ENCODE data around the gene MYOZ2.

The MYOZ2 gene

DNA sequence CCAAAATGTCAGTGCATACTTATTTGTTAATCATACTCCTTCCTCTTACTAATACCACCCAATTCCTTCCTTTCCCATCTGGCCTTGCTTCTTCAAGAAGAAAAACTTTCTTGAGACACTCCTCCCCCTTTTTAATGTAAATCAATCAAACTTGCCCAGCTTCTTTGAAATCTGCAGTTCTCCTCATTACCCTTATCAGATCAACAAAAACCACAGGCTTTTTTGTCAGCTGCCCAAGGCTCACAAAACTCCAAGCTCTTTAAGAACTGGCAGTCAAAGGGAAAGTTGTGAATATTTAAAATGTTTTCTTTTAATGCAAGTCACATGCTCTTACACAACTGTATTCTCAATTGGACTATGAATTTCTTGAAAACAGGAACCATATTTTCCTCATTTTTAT lies 11.3 kb upstream of the MYOZ2 start (continued):
- TF ChIP-seq, protein P1, sequence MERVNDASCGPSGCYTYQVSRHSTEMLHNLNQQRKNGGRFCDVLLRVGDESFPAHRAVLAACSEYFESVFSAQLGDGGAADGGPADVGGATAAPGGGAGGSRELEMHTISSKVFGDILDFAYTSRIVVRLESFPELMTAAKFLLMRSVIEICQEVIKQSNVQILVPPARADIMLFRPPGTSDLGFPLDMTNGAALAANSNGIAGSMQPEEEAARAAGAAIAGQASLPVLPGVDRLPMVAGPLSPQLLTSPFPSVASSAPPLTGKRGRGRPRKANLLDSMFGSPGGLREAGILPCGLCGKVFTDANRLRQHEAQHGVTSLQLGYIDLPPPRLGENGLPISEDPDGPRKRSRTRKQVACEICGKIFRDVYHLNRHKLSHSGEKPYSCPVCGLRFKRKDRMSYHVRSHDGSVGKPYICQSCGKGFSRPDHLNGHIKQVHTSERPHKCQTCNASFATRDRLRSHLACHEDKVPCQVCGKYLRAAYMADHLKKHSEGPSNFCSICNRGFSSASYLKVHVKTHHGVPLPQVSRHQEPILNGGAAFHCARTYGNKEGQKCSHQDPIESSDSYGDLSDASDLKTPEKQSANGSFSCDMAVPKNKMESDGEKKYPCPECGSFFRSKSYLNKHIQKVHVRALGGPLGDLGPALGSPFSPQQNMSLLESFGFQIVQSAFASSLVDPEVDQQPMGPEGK (tag by site-specific recombination; IDR thresholded peaks at IDR 0.05), result no peak
- TF ChIP-seq ZSCAN16 (tag by site-specific recombination; IDR thresholded peaks at IDR 0.05), result peak; percentile 66; the same call in 1 of the 2 replicates
- TF ChIP-seq, protein P2, sequence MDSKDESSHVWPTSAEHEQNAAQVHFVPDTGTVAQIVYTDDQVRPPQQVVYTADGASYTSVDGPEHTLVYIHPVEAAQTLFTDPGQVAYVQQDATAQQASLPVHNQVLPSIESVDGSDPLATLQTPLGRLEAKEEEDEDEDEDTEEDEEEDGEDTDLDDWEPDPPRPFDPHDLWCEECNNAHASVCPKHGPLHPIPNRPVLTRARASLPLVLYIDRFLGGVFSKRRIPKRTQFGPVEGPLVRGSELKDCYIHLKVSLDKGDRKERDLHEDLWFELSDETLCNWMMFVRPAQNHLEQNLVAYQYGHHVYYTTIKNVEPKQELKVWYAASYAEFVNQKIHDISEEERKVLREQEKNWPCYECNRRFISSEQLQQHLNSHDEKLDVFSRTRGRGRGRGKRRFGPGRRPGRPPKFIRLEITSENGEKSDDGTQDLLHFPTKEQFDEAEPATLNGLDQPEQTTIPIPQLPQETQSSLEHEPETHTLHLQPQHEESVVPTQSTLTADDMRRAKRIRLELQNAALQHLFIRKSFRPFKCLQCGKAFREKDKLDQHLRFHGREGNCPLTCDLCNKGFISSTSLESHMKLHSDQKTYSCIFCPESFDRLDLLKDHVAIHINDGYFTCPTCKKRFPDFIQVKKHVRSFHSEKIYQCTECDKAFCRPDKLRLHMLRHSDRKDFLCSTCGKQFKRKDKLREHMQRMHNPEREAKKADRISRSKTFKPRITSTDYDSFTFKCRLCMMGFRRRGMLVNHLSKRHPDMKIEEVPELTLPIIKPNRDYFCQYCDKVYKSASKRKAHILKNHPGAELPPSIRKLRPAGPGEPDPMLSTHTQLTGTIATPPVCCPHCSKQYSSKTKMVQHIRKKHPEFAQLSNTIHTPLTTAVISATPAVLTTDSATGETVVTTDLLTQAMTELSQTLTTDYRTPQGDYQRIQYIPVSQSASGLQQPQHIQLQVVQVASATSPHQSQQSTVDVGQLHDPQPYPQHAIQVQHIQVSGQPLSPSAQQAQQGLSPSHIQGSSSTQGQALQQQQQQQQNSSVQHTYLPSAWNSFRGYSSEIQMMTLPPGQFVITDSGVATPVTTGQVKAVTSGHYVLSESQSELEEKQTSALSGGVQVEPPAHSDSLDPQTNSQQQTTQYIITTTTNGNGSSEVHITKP (tag by site-specific recombination; IDR thresholded peaks at IDR 0.05), result no peak
- TF ChIP-seq, protein P3, sequence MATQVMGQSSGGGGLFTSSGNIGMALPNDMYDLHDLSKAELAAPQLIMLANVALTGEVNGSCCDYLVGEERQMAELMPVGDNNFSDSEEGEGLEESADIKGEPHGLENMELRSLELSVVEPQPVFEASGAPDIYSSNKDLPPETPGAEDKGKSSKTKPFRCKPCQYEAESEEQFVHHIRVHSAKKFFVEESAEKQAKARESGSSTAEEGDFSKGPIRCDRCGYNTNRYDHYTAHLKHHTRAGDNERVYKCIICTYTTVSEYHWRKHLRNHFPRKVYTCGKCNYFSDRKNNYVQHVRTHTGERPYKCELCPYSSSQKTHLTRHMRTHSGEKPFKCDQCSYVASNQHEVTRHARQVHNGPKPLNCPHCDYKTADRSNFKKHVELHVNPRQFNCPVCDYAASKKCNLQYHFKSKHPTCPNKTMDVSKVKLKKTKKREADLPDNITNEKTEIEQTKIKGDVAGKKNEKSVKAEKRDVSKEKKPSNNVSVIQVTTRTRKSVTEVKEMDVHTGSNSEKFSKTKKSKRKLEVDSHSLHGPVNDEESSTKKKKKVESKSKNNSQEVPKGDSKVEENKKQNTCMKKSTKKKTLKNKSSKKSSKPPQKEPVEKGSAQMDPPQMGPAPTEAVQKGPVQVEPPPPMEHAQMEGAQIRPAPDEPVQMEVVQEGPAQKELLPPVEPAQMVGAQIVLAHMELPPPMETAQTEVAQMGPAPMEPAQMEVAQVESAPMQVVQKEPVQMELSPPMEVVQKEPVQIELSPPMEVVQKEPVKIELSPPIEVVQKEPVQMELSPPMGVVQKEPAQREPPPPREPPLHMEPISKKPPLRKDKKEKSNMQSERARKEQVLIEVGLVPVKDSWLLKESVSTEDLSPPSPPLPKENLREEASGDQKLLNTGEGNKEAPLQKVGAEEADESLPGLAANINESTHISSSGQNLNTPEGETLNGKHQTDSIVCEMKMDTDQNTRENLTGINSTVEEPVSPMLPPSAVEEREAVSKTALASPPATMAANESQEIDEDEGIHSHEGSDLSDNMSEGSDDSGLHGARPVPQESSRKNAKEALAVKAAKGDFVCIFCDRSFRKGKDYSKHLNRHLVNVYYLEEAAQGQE (tag by site-specific recombination; IDR thresholded peaks at IDR 0.05), result no peak
- peak; percentile 83 for TF ChIP-seq ZNF549 (tag by site-specific recombination; IDR thresholded peaks at IDR 0.05)
- no peak for TF ChIP-seq ZNF175 (tag by site-specific recombination; IDR thresholded peaks at IDR 0.05)
- TF ChIP-seq GLIS1 (tag by site-specific recombination; IDR thresholded peaks at IDR 0.05), result no peak
- TF ChIP-seq, protein P4, sequence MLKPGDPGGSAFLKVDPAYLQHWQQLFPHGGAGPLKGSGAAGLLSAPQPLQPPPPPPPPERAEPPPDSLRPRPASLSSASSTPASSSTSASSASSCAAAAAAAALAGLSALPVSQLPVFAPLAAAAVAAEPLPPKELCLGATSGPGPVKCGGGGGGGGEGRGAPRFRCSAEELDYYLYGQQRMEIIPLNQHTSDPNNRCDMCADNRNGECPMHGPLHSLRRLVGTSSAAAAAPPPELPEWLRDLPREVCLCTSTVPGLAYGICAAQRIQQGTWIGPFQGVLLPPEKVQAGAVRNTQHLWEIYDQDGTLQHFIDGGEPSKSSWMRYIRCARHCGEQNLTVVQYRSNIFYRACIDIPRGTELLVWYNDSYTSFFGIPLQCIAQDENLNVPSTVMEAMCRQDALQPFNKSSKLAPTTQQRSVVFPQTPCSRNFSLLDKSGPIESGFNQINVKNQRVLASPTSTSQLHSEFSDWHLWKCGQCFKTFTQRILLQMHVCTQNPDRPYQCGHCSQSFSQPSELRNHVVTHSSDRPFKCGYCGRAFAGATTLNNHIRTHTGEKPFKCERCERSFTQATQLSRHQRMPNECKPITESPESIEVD (tag by site-specific recombination; IDR thresholded peaks at IDR 0.05), result peak; percentile 67
- TF ChIP-seq, protein P5, sequence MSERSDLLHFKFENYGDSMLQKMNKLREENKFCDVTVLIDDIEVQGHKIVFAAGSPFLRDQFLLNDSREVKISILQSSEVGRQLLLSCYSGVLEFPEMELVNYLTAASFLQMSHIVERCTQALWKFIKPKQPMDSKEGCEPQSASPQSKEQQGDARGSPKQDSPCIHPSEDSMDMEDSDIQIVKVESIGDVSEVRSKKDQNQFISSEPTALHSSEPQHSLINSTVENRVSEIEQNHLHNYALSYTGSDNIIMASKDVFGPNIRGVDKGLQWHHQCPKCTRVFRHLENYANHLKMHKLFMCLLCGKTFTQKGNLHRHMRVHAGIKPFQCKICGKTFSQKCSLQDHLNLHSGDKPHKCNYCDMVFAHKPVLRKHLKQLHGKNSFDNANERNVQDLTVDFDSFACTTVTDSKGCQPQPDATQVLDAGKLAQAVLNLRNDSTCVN (tag by site-specific recombination; optimal IDR thresholded peaks at IDR 0.05), result no peak

DNA sequence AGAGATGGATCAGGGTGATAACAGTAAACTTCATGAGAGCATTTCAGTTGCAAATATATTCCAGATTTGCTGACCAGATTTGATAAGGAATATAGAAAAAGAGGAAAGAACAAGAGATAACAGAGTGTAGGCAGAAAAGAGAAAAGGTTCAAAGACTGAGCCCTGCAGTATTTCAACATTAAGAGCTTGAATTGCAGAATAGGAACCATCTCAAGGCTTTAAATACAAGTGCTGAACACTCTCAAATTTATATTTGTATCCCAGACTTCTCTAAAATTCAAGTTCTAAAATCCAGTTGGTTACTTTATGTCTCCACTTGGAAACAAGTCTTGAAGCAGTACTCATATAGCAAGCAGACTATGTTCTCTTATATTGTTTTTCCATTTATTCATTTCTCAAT lies 9.7 kb upstream of the MYOZ2 start:
- CTCF ChIA-PET, result no interaction called here
- TF ChIP-seq, protein P6, sequence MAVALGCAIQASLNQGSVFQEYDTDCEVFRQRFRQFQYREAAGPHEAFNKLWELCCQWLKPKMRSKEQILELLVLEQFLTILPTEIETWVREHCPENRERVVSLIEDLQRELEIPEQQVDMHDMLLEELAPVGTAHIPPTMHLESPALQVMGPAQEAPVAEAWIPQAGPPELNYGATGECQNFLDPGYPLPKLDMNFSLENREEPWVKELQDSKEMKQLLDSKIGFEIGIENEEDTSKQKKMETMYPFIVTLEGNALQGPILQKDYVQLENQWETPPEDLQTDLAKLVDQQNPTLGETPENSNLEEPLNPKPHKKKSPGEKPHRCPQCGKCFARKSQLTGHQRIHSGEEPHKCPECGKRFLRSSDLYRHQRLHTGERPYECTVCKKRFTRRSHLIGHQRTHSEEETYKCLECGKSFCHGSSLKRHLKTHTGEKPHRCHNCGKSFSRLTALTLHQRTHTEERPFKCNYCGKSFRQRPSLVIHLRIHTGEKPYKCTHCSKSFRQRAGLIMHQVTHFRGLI (tag by site-specific recombination; IDR thresholded peaks at IDR 0.05), result no peak
- TF ChIP-seq EGR2 (tag by site-specific recombination; IDR thresholded peaks at IDR 0.05; ENCODE audit: low read depth) (no peak), ZNF394 (tag by site-specific recombination; IDR thresholded peaks at IDR 0.05; ENCODE audit: borderline replicate concordance) (no peak), KLF9 (tag by site-specific recombination; IDR thresholded peaks at IDR 0.05; ENCODE audit: low read depth) (no peak), ZNF558 (tag by site-specific recombination; IDR thresholded peaks at IDR 0.05) (no peak), ZNF112 (tag by site-specific recombination; IDR thresholded peaks at IDR 0.05) (no peak), ZNF114 (tag by site-specific recombination; IDR thresholded peaks at IDR 0.05) (no peak), ZNF555 (tag by site-specific recombination; conservative IDR thresholded peaks at IDR 0.05) (no peak), ZNF48 (tag by site-specific recombination; IDR thresholded peaks at IDR 0.05) (no peak), SP7 (tag by site-specific recombination; IDR thresholded peaks at IDR 0.05) (no peak), ZNF174 (tag by site-specific recombination; IDR thresholded peaks at IDR 0.05) (no peak)
- TF ChIP-seq, protein P1 (tag by site-specific recombination; IDR thresholded peaks at IDR 0.05), result no peak
- H3K27ac ChIP-seq (ENCODE audit: extremely low read depth, low read depth, low read length), result no peak overlapping the region
- H3K36me3 ChIP-seq (ENCODE audit: control insufficient read depth in 2 of 2, insufficient read depth in 1 of 2, low read length in 2 of 2), result no peaks in the 10 kb centered on the region
- H3K4me3 ChIP-seq (ENCODE audit: low read depth, low read length), result no peak overlapping the region
- POLR2A ChIA-PET, result no interaction called here
- no peaks in the 10 kb centered on the region for H3K9me3 ChIP-seq (ENCODE audit: control insufficient read depth, insufficient read depth, low read depth, low read length)
- H3K4me1 ChIP-seq (ENCODE audit: control insufficient read depth, insufficient read depth, low read length), result 0 out of 2 replicates have a peak, but pooled peaks cover 3% of the 10 kb centered on the region
